Neutrophil (primary cell): ENCODE results near the gene MAST3.

Experiments used
- H3K27ac ChIP-seq: fragments of 200-600 bp; sonication (generic); 2 replicates; pipeline ENCODE4 v1.5.1; 2016; ENCODE audit warnings: mild to moderate bottlenecking, moderate library complexity
- H3K27me3 ChIP-seq: fragments of 200-600 bp; sonication (generic); 2 replicates; pipeline ENCODE4 v1.6.0; 2016; ENCODE audit warnings: mild to moderate bottlenecking
- H3K36me3 ChIP-seq: fragments of 200-600 bp; sonication (generic); 2 replicates; pipeline ENCODE4 v1.5.1; 2017
- H3K4me1 ChIP-seq, 2 experiments: fragments of 200-600 bp in 1 of 2; sonication (generic) in 1 of 2; 1 replicate in 1 of 2; 2 replicates in 1 of 2; pipeline versions ENCODE4 v1.5.1 to v1.6.1; 2013 to 2016; ENCODE audit warnings: low read depth in 1 of 2, low read length in 1 of 2, mild to moderate bottlenecking in 1 of 2, moderate library complexity in 1 of 2; ENCODE audit not compliant: control insufficient read depth in 1 of 2, insufficient read depth in 1 of 2
- H3K4me3 ChIP-seq, 2 experiments: fragments of 200-600 bp in 1 of 2; sonication (generic) in 1 of 2; 1 replicate in 1 of 2; 2 replicates in 1 of 2; pipeline ENCODE4 v1.5.1; 2013 to 2016; ENCODE audit warnings: low read depth in 1 of 2, low read length in 1 of 2, mild to moderate bottlenecking in 1 of 2, moderate library complexity in 1 of 2
- H3K9me3 ChIP-seq: fragments of 200-600 bp; sonication (generic); 2 replicates; pipeline ENCODE4 v1.5.1; 2016
- CTCF ChIP-seq: fragments of 200-600 bp; sonication (generic); IDR thresholded peaks from 2 replicates; pipeline ENCODE4 v1.5.1; 2016; ENCODE audit warnings: antibody characterized with exemption

MAST3 gene

GRCh38 chr19:18119013-18119716 lies 21.6 kb downstream of the MAST3 start:
- H3K36me3 ChIP-seq, result peaks cover 84% of the 10 kb centered on the region
- peaks cover 51 to 56% of the 10 kb centered on the region in 2 experiments for H3K4me1 ChIP-seq
- TF ChIP-seq CTCF, result no peak
- H3K27ac ChIP-seq, result peak overlapping the region; percentile 81
- no peaks in the 10 kb centered on the region for H3K27me3 ChIP-seq
- peak overlapping the region; percentile 1 to 14 for H3K4me3 ChIP-seq
- H3K9me3 ChIP-seq, result peaks cover 5% of the 10 kb centered on the region

- Histone ChIP-seq H3K27me3 (no peaks in the 10 kb centered on the region), H3K9me3 (peaks cover 5% of the 10 kb centered on the region), H3K36me3 (peaks cover 84% of the 10 kb centered on the region), H3K27ac (peak overlapping the region; percentile 81), H3K4me3 (no peak overlapping the region), H3K4me1 (peaks cover 51% of the 10 kb centered on the region in 2 experiments)
- no peak for TF ChIP-seq CTCF
Observed at GRCh38 chr19:18119717-18120105, 22.1 kb downstream of the MAST3 start.

- Histone ChIP-seq H3K4me1 (peaks cover 47 to 48% of the 10 kb centered on the region in 2 experiments), H3K27me3 (no peaks in the 10 kb centered on the region), H3K4me3 (no peak overlapping the region), H3K9me3 (peaks cover 5% of the 10 kb centered on the region), H3K27ac (peak overlapping the region; percentile 81), H3K36me3 (peaks cover 84% of the 10 kb centered on the region)
- TF ChIP-seq CTCF, result no peak
Observed at GRCh38 chr19:18120127-18120526, 22.5 kb downstream of the MAST3 start.

- Histone ChIP-seq H3K4me1 (peaks cover 43 to 44% of the 10 kb centered on the region in 2 experiments), H3K4me3 (no peak overlapping the region), H3K9me3 (peaks cover 5% of the 10 kb centered on the region), H3K27me3 (no peaks in the 10 kb centered on the region), H3K27ac (no peak overlapping the region), H3K36me3 (peaks cover 87% of the 10 kb centered on the region)
- TF ChIP-seq CTCF, result no peak
Observed at GRCh38 chr19:18121166-18121565, 23.6 kb downstream of the MAST3 start.

- H3K27ac ChIP-seq, result peak overlapping the region; percentile 19
- H3K4me3 ChIP-seq, result no peak overlapping the region
- H3K27me3 ChIP-seq, result no peaks in the 10 kb centered on the region
- peaks cover 36 to 38% of the 10 kb centered on the region in 2 experiments for H3K4me1 ChIP-seq
- peaks cover 91% of the 10 kb centered on the region for H3K36me3 ChIP-seq
- TF ChIP-seq CTCF, result no peak
- H3K9me3 ChIP-seq, result peaks cover 5% of the 10 kb centered on the region
Observed at GRCh38 chr19:18122424-18122823, 24.8 kb downstream of the MAST3 start.
